Measurements from ENCODE around the gene UBAP2L. TPM values are rescaled to one million over a fixed set of nuclear protein-coding genes. Genes with fewer than 3 reads are reported as not detected.

Gene UBAP2L
- 57.1 and 63.2 TPM in 2 replicates for total RNA-seq

GRCh38 chr1:154220071-154220969 lies at the start of gene UBAP2L:
UBAP2L (plus strand) TSS chr1:154220955; CDS start chr1:154225124, 4,169 bp downstream.

GRCh38 chr1:154191990-154192461 lies 28.7 kb upstream of the UBAP2L start, which contains the start of gene TPM3:
TPM3 (minus strand) TSS chr1:154192100; CDS start chr1:154192018, 82 bp downstream.

GRCh38 chr1:154206196-154206595 lies 14.6 kb upstream of the UBAP2L start, which contains the start of gene CFAP141:
CFAP141 (minus strand) TSS chr1:154206333; CDS start chr1:154206307, 26 bp downstream.

GRCh38 chr1:154272217-154272998 lies 51.7 kb downstream of the UBAP2L start, which contains the start of gene HAX1:
HAX1 (plus strand) TSS chr1:154272629; CDS start chr1:154272724, 95 bp downstream.

Other genes starting within 250 kb of the UBAP2L start
- 87.4 and 92.9 TPM in 2 replicates for gene JTB, start 243.3 kb upstream of the UBAP2L start, total RNA-seq
- 52.6 and 58.5 TPM in 2 replicates for gene RAB13, start 234.6 kb upstream of the UBAP2L start, total RNA-seq
- gene RPS27, start 230.2 kb upstream of the UBAP2L start, total RNA-seq: 1,400 and 1,678 TPM in 2 replicates
- gene NUP210L, start 65.9 kb upstream of the UBAP2L start, total RNA-seq: 0.09 TPM in 2 replicates
- gene TPM3, start 28.9 kb upstream of the UBAP2L start, total RNA-seq: 812 and 978 TPM in 2 replicates
- not detected in 2 replicates for gene CFAP141, start 14.6 kb upstream of the UBAP2L start, total RNA-seq
- 87.4 and 90.5 TPM in 2 replicates for gene HAX1, start 51.7 kb downstream of the UBAP2L start, total RNA-seq
- gene AQP10, start 100.1 kb downstream of the UBAP2L start, total RNA-seq: not detected in 2 replicates
- 66.4 and 66.5 TPM in 2 replicates for gene ATP8B2, start 104.6 kb downstream of the UBAP2L start, total RNA-seq
- 2.9 and 3.1 TPM in 2 replicates for gene IL6R, start 184.4 kb downstream of the UBAP2L start, total RNA-seq